ENCODE results near the gene INSC. TPM values are rescaled to one million over a fixed set of nuclear protein-coding genes. Genes with fewer than 3 reads are reported as not detected.

INSC gene
- total RNA-seq, 6 experiments from 2014 or later = 0.15 to 0.44 (median 0.43) TPM; not detected in 3

DNA sequence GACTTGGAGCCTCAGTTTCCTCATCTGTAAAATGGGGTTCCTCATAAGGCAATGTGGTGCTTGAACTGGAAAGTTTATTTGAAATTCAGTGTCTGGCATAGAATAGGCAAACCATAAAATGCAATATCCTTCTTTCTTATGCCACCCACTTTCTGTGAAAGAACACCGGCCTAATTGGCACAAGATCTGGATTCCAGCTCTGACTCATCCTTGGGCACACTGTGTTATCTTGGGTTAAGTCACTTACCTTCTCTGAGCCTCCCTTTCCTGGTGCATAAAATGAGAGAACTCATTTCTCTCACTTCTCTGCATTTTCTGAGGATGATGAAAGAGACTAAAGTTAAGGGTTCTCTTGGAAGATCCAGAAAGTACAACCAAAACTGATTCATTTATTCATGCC is 5.1 kb downstream of the INSC start:
- H3K36me3 ChIP-seq = no peaks in the 10 kb centered on the region
- H3K4me3 ChIP-seq = no peak overlapping the region
- H3K27me3 ChIP-seq = no peaks in the 10 kb centered on the region
- no peak for DNase-seq
- H3K27ac ChIP-seq = no peak overlapping the region
- intact Hi-C loops (cut with DNase I) = no loop called here
- H3K4me1 ChIP-seq = peaks cover 0 to 1% (median 0%) of the 10 kb centered on the region in 4 donors
- TF ChIP-seq, protein P1, sequence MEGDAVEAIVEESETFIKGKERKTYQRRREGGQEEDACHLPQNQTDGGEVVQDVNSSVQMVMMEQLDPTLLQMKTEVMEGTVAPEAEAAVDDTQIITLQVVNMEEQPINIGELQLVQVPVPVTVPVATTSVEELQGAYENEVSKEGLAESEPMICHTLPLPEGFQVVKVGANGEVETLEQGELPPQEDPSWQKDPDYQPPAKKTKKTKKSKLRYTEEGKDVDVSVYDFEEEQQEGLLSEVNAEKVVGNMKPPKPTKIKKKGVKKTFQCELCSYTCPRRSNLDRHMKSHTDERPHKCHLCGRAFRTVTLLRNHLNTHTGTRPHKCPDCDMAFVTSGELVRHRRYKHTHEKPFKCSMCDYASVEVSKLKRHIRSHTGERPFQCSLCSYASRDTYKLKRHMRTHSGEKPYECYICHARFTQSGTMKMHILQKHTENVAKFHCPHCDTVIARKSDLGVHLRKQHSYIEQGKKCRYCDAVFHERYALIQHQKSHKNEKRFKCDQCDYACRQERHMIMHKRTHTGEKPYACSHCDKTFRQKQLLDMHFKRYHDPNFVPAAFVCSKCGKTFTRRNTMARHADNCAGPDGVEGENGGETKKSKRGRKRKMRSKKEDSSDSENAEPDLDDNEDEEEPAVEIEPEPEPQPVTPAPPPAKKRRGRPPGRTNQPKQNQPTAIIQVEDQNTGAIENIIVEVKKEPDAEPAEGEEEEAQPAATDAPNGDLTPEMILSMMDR (IDR thresholded peaks at IDR 0.05) = no peak
- no peak for TF ChIP-seq POLR2A (IDR thresholded peaks at IDR 0.05)
- no peaks in the 10 kb centered on the region for H3K9me3 ChIP-seq
- 57% methylated on average over 1 of the region's 1 CpG for WGBS (ENCODE audit: insufficient coverage, low coverage, low lambda C conversion rate, missing lambda C conversion rate)
- ATAC-seq = no peak

- intact Hi-C loops (cut with DNase I) = no loop called here
- DNase-seq (no peak), ATAC-seq (no peak)
- Histone ChIP-seq H3K36me3 (no peaks in the 10 kb centered on the region), H3K4me3 (no peak overlapping the region), H3K9me3 (no peaks in the 10 kb centered on the region), H3K27ac (no peak overlapping the region), H3K4me1 (no peaks in the 10 kb centered on the region), H3K27me3 (no peaks in the 10 kb centered on the region)
- TF ChIP-seq POLR2A (IDR thresholded peaks at IDR 0.05) = no peak
- TF ChIP-seq, protein P1 (IDR thresholded peaks at IDR 0.05) = no peak
- 60% methylated on average over 1 of the region's 1 CpG for WGBS (ENCODE audit: insufficient coverage, low coverage, low lambda C conversion rate, missing lambda C conversion rate)
Measured at GRCh38 chr11:15123849-15124248, 9.1 kb downstream of the INSC start.

GRCh38 chr11:15124528-15124927 is 9.8 kb downstream of the INSC start:
- DNase-seq = no peak
- no peaks in the 10 kb centered on the region for H3K9me3 ChIP-seq
- no peak for ATAC-seq
- H3K4me3 ChIP-seq = no peak overlapping the region
- H3K4me1 ChIP-seq = no peaks in the 10 kb centered on the region
- 71% methylated on average over 2 of the region's 2 CpGs for WGBS (ENCODE audit: insufficient coverage, low coverage, low lambda C conversion rate, missing lambda C conversion rate)
- H3K36me3 ChIP-seq = no peaks in the 10 kb centered on the region
- H3K27ac ChIP-seq = no peak overlapping the region
- intact Hi-C loops (cut with DNase I) = no loop called here
- no peak for TF ChIP-seq POLR2A (IDR thresholded peaks at IDR 0.05)
- TF ChIP-seq, protein P1 (IDR thresholded peaks at IDR 0.05) = no peak
- H3K27me3 ChIP-seq = no peaks in the 10 kb centered on the region

DNA sequence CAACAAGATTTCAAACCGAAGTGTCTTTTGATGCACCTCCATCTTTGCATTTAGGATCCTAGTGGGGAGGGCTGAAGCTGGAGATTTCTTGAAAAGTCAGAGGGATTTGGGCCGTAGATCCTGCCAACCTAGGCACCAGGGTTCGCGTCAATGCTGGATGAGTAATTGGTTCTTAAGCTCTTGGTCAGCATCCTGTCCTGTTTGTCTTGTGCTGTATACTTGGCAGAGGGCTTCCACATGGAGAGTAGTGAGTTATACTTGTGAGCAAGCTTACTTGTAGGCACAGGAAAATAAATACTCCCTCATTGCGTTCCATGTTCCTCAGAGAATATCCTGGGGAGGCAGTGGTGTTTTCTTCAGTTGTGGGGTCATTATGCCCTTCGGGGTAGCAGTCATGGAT is 12.6 kb downstream of the INSC start:
- TF ChIP-seq POLR2A (IDR thresholded peaks at IDR 0.05) = no peak
- TF ChIP-seq, protein P1 (IDR thresholded peaks at IDR 0.05) = no peak
- WGBS (ENCODE audit: insufficient coverage, low coverage, low lambda C conversion rate, missing lambda C conversion rate) = 77% methylated on average over 6 of the region's 6 CpGs
- intact Hi-C loops (cut with DNase I) = no loop called here
- Histone ChIP-seq H3K27ac (no peak overlapping the region), H3K9me3 (no peaks in the 10 kb centered on the region), H3K27me3 (no peaks in the 10 kb centered on the region), H3K4me3 (no peak overlapping the region), H3K4me1 (no peaks in the 10 kb centered on the region), H3K36me3 (no peaks in the 10 kb centered on the region)
- ATAC-seq = no peak
- no peak for DNase-seq

GRCh38 chr11:15128621-15129020 is 13.9 kb downstream of the INSC start:
- intact Hi-C loops (cut with DNase I) = no loop called here
- no CpG with 5 or more reads among the region's 2 CpGs for WGBS (ENCODE audit: insufficient coverage, low coverage, low lambda C conversion rate, missing lambda C conversion rate)
- ATAC-seq = peak in 1 of 4 donors; percentile 17

More at GRCh38 chr11:15128621-15129020, 13.9 kb downstream of the INSC start:
- Histone ChIP-seq H3K36me3 (no peaks in the 10 kb centered on the region), H3K4me1 (no peaks in the 10 kb centered on the region), H3K27ac (no peak overlapping the region), H3K9me3 (no peaks in the 10 kb centered on the region), H3K4me3 (no peak overlapping the region), H3K27me3 (no peaks in the 10 kb centered on the region)
- TF ChIP-seq, protein P1 (IDR thresholded peaks at IDR 0.05) = no peak
- TF ChIP-seq POLR2A (IDR thresholded peaks at IDR 0.05) = no peak
- DNase-seq = no peak
